Testis (tissue), 3 donors: Measurements from ENCODE around the gene PIP4K2A. TPM values are rescaled to one million over a fixed set of nuclear protein-coding genes. Genes with fewer than 3 reads are reported as not detected.

Experiments
- DNase-seq: peaks from one replicate; pipeline ENCODE4 v3.0.0-alpha.2; 2019
- H3K27ac ChIP-seq, 2 donors: fragments of 200-600 bp; sonication (generic); one replicate each; pipeline ENCODE4 v1.5.1; 2019
- H3K27me3 ChIP-seq: fragments of 200-600 bp; sonication (generic); one replicate; pipeline ENCODE4 v1.5.1; 2019
- H3K36me3 ChIP-seq: fragments of 200-600 bp; sonication (generic); one replicate; pipeline ENCODE4 v1.5.1; 2017; ENCODE audit warnings: low read depth; ENCODE audit errors: missing control alignments
- H3K4me1 ChIP-seq: fragments of 200-600 bp; sonication (generic); one replicate; pipeline ENCODE4 v1.5.1; 2019
- H3K4me3 ChIP-seq, 2 donors: fragments of 200-600 bp; sonication (generic); one replicate each; pipeline ENCODE4 v1.5.1; 2017 to 2019
- H3K9me3 ChIP-seq: fragments of 200-600 bp; sonication (generic); one replicate; pipeline ENCODE4 v1.5.1; 2017
- POLR2A ChIP-seq: fragments of 450-650 bp; IDR thresholded peaks from one replicate; pipeline ENCODE4 v1.6.1; 2017; ENCODE audit warnings: antibody characterized with exemption, mild to moderate bottlenecking, moderate library complexity
- WGBS, 2 donors: methylation state at CpG; one replicate each; pipeline ENCODE4 v1.1.5; 2018; 5-methylcytosine and 5-hydroxymethylcytosine counted together
- intact Hi-C: fragments of 100-400 bp; cut with DNase I; formaldehyde crosslinking; loops from one replicate; pipeline ENCODE4 v1.15.1; 2023; ENCODE audit warnings: low total_unique reads
- polyA plus RNA-seq: library from polyadenylated mRNA; stranded (reverse); fragments of 350-450 nt; fragmentation: Illumina TruSeq; extraction: RNeasy Lipid Tissue Mini Kit (QIAGEN cat#74804); gene quantifications from one replicate; pipeline ENCODE4 v1.2.3, GENCODE V29; 2014; ENCODE audit warnings: low read depth, low replicate concordance; ENCODE audit not compliant: insufficient read depth
- total RNA-seq, 2 donors: library from RNA; depleted of rRNA; stranded (reverse); fragments of >200 nt; gene quantifications; one replicate each; pipeline ENCODE4 v1.2.3, GENCODE V29; 2016
- TF ChIP-seq, protein P1 (sequence below), 3 experiments: fragments of 450-650 bp in 2 of 3; fragments of 200-600 bp in 1 of 3; sonication (generic) in 1 of 3; IDR thresholded peaks; one replicate each; pipeline ENCODE4 v1.5.1; 2016 to 2019; ENCODE audit warnings: antibody characterized with exemption in 3 of 3, mild to moderate bottlenecking in 2 of 3, moderate library complexity in 1 of 3

PIP4K2A gene
- total and polyA plus RNA-seq, 3 donors from 2014 or later, result 12.6 to 26.0 (median 15.8) TPM

DNA sequence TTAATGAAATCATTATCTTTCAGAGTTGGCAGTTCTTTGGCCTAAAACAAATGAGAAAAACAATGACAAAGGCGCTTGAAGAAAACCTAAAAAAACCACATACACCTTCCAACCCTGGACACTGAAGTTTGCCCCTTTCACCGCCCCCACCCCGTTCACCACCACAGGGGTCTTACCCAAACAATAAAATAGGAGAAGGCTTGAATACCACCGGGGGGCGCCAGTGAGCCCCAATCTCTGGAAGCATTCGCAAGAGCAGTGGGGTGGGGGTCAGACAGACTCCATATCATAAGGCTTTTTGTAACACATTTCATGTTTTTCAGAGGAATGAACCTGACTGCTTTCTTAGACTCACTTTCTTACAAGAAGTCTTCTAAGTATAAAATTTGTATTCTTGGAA is 163.6 kb downstream of the PIP4K2A start:
- peak; percentile 76 for DNase-seq
- no peaks in the 10 kb centered on the region for H3K4me1 ChIP-seq
- no peaks in the 10 kb centered on the region for H3K9me3 ChIP-seq
- H3K27ac ChIP-seq, result no peak overlapping the region
- intact Hi-C loops, result no loop called here
- H3K36me3 ChIP-seq, result no peaks in the 10 kb centered on the region
- H3K4me3 ChIP-seq, result no peak overlapping the region
- H3K27me3 ChIP-seq, result no peaks in the 10 kb centered on the region
- 53 to 60% methylated on average over 6 of the region's 6 CpGs for WGBS, 2 donors
- TF ChIP-seq, protein P1, sequence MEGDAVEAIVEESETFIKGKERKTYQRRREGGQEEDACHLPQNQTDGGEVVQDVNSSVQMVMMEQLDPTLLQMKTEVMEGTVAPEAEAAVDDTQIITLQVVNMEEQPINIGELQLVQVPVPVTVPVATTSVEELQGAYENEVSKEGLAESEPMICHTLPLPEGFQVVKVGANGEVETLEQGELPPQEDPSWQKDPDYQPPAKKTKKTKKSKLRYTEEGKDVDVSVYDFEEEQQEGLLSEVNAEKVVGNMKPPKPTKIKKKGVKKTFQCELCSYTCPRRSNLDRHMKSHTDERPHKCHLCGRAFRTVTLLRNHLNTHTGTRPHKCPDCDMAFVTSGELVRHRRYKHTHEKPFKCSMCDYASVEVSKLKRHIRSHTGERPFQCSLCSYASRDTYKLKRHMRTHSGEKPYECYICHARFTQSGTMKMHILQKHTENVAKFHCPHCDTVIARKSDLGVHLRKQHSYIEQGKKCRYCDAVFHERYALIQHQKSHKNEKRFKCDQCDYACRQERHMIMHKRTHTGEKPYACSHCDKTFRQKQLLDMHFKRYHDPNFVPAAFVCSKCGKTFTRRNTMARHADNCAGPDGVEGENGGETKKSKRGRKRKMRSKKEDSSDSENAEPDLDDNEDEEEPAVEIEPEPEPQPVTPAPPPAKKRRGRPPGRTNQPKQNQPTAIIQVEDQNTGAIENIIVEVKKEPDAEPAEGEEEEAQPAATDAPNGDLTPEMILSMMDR (IDR thresholded peaks at IDR 0.05), result peak in 2 of 3 experiments; percentile 32 to 69
- TF ChIP-seq POLR2A, result no peak

DNA sequence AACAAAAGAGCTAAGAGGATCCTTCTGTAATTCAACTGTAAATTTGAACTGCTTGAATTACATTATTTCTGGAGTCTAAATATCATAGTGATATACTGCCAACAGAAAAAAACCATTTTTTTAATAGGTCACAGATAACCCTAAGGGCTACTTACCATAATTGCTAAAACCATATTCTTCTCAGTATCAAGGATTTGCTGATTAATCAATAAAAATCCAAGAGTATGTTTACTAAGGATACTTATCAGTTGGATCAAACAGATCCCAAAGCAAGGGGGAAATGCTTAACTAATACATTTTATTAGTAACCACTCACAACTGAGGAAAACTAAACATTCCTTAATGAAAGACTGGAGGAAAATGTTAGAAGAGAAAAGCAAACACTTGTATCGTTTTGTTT is 166.0 kb downstream of the PIP4K2A start:
- intact Hi-C loops, result no loop called here
- no peak overlapping the region for H3K4me3 ChIP-seq
- DNase-seq, result no peak
- no peak overlapping the region for H3K27ac ChIP-seq
- no peaks in the 10 kb centered on the region for H3K4me1 ChIP-seq
- H3K9me3 ChIP-seq, result no peaks in the 10 kb centered on the region
- no peaks in the 10 kb centered on the region for H3K36me3 ChIP-seq
- H3K27me3 ChIP-seq, result no peaks in the 10 kb centered on the region
- TF ChIP-seq POLR2A, result no peak
- TF ChIP-seq, protein P1 (IDR thresholded peaks at IDR 0.05), result no peak
- 81 to 89% methylated on average over 1 of the region's 1 CpG for WGBS, 2 donors

DNA sequence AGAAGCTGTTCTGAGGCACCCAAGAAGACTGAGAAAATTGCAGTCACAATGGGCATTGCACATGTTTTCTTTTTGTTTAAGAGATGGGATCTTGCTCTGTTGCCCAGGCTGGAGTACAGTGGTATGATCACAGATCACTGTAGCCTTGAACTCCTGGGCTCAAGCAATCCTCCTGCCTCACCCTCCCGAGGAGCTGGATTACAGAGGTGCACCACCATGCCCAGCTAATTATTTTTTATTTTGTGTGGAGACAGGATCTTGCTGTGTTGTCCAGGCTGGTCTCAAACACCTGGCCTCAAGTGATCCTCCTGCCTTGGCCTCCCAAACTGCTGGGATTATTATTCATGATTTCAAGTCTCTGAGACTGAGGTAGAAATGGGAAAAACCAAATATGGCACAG is 168.7 kb downstream of the PIP4K2A start:
- intact Hi-C loops, result no loop called here
- no peak overlapping the region for H3K27ac ChIP-seq
- no peak for TF ChIP-seq POLR2A
- TF ChIP-seq, protein P1 (IDR thresholded peaks at IDR 0.05), result no peak
- no peak for DNase-seq
- WGBS, 2 donors, result 78 to 96% methylated on average over 1 of the region's 1 CpG
- H3K27me3 ChIP-seq, result no peaks in the 10 kb centered on the region
- no peaks in the 10 kb centered on the region for H3K36me3 ChIP-seq
- no peak overlapping the region for H3K4me3 ChIP-seq
- no peaks in the 10 kb centered on the region for H3K9me3 ChIP-seq
- H3K4me1 ChIP-seq, result no peaks in the 10 kb centered on the region

DNA sequence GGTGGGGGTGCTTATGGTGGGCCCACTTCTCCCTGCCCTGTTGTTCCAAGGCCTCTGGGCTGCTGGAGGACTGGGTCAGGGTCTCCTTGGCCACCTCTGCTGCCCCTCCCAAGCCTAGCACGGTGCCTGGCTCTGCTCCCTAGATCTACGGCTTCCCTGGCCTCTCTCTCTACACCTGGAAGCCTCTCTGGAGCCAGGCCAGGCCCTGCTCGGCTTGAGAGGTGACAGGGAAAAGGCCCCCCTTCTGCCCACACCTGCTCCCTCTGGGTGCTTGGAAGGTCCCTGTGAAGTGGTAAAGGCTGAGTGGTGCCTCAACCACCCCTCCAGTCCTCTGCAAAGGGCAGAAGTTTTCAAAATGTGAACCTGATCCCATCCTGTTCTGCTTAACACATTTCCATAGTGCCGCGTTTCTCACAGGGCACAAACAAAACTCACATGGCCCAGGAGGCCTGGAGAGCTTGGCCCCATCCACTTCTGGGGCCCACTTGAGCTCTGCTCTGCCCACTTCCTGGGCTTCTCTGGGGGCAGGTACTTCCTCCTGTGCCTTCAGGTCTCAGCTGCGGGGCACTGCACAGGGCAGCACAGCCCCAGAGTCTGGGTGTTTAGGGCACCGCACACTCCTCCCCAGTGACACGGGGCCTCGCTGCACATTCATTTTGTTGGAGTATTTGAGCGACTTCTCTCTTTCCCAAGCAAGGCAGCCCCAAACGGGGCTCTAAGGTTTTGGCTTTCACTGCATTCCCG is 169.9 kb downstream of the PIP4K2A start:
- H3K36me3 ChIP-seq, result no peaks in the 10 kb centered on the region
- intact Hi-C loops, result no loop called here

More for the DNA sequence above, 169.9 kb downstream of the PIP4K2A start:
- TF ChIP-seq POLR2A, result no peak
- TF ChIP-seq, protein P1 (IDR thresholded peaks at IDR 0.05), result no peak
- no peaks in the 10 kb centered on the region for H3K4me1 ChIP-seq
- H3K27me3 ChIP-seq, result no peaks in the 10 kb centered on the region
- DNase-seq, result no peak
- 76 to 91% methylated on average over 4 to 12 of the region's 12 CpGs for WGBS, 2 donors
- H3K4me3 ChIP-seq, result no peak overlapping the region
- H3K9me3 ChIP-seq, result no peaks in the 10 kb centered on the region
- no peak overlapping the region for H3K27ac ChIP-seq
